Effector memory CD8-positive, alpha-beta T cell (primary cell): ENCODE measurements around the gene ABCD3.
"Not testable (repeated sequence)": the region's sequence is repeated elsewhere in the genome, so short reads cannot be mapped to it uniquely, and the experiment has no call there.

Source experiments
- ATAC-seq: fragments of 150-1000 bp; cut with Tn5 transposase; replicated peaks from 2 replicates; pipeline ENCODE4 v1.10.0; 2021; ENCODE audit warnings: mild to moderate bottlenecking, moderate library complexity
- DNase-seq, 3 experiments: peaks; one replicate each; pipeline ENCODE4 v3.0.0; 2021
- H3K27ac Mint-ChIP-seq, 2 donors: one replicate each; pipeline ENCODE4 v1.8.0; 2022; ENCODE audit warnings: mild to moderate bottlenecking in 2 of 2, mixed read lengths in 2 of 2, moderate library complexity in 2 of 2
- H3K27me3 Mint-ChIP-seq, 2 donors: one replicate each; pipeline ENCODE4 v1.8.0; 2022; ENCODE audit warnings: mixed read lengths in 2 of 2
- H3K36me3 Mint-ChIP-seq: one replicate; pipeline ENCODE4 v1.8.0; 2022; ENCODE audit warnings: mild to moderate bottlenecking, moderate library complexity, mixed read lengths; ENCODE audit not compliant: insufficient read depth
- H3K4me1 Mint-ChIP-seq, 2 donors: one replicate each; pipeline ENCODE4 v1.8.0; 2022; ENCODE audit warnings: low read depth in 2 of 2, mixed read lengths in 2 of 2
- H3K4me3 Mint-ChIP-seq, 2 donors: one replicate each; pipeline ENCODE4 v1.8.0; 2022; ENCODE audit warnings: mild to moderate bottlenecking in 2 of 2, mixed read lengths in 2 of 2, moderate library complexity in 2 of 2
- H3K9me3 Mint-ChIP-seq, 2 donors: one replicate each; pipeline ENCODE4 v1.8.0; 2022; ENCODE audit warnings: mixed read lengths in 2 of 2

The ABCD3 gene

DNA sequence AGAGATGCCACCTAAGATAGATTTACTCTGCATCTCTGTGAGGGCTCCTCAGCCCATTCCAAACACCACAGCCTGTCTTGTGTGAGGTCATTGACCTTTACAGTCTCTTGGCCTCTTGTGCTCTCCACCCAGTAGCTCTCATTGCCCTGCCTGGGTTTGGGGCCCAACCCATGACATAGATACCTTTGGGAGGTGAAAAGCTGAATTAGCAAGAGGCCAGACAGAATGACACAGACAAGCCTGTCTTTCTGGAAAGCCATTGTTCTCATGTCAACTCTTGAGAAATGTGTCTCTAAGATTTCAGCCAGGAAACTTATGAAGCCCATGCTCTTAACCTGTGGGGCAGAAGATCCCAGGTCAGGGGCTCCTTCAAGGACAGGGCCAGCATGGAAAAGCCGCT, 141.7 kb downstream of the ABCD3 start:
- H3K36me3 Mint-ChIP-seq: no peaks in the 10 kb centered on the region
- DNase-seq: no peak

GRCh38 chr1:94560333-94560732, 142.1 kb downstream of the ABCD3 start:
- no peak for DNase-seq
- no peak overlapping the region for H3K4me3 Mint-ChIP-seq
- ATAC-seq: no peak
- no peaks in the 10 kb centered on the region for H3K36me3 Mint-ChIP-seq
- H3K27ac Mint-ChIP-seq: no peak overlapping the region
- no peaks in the 10 kb centered on the region for H3K9me3 Mint-ChIP-seq
- H3K27me3 Mint-ChIP-seq: peaks cover 10 to 14% of the 10 kb centered on the region in 2 donors
- H3K4me1 Mint-ChIP-seq: no peaks in the 10 kb centered on the region

More for the DNA sequence above, 141.7 kb downstream of the ABCD3 start:
- Mint-ChIP-seq H3K27ac (no peak overlapping the region), H3K4me1 (no peaks in the 10 kb centered on the region), H3K4me3 (no peak overlapping the region), H3K27me3 (peaks cover 14 to 18% of the 10 kb centered on the region in 2 donors), H3K9me3 (no peaks in the 10 kb centered on the region)
- no peak for ATAC-seq

DNA sequence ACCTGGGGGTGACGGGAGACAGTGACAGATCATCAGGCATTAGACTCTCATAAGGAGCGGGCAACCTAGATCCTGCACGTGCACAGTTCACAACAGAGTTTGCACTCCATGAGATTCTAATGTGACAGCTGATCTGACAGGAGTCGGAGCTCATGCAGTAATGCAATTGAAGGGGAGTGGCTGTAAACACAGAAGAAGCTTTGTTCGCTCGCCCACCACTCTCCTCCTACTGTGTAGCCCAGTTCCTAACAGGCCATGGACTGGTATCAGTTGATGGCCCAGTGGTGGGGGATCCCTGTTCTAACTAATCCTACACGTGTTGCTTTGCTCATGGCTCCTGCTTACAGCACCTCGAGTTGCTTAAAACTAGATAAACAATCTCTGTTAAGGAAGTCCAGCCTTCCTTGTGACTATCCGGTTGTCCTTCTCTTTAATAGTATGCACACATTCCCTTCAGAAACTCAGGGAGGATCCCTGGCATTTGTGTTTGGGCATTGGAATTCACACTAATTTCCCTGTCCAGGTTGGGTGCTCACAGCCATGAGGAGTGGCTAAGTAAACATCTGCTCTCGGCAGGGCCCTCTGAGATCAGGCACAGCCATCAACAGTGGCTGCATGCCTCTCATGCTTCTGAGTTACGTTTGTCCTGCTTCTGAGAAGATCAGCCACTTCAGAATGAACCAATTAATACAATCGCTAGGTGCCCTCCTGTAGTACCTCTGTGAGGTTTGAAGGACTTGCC, 144.5 kb downstream of the ABCD3 start:
- Mint-ChIP-seq H3K4me3 (no peak overlapping the region), H3K27ac (no peak overlapping the region), H3K36me3 (no peaks in the 10 kb centered on the region), H3K4me1 (no peaks in the 10 kb centered on the region), H3K9me3 (peaks cover 0 to 3% of the 10 kb centered on the region in 2 donors), H3K27me3 (peaks cover 6 to 9% of the 10 kb centered on the region in 2 donors)
- DNase-seq: no peak
- ATAC-seq: no peak

DNA sequence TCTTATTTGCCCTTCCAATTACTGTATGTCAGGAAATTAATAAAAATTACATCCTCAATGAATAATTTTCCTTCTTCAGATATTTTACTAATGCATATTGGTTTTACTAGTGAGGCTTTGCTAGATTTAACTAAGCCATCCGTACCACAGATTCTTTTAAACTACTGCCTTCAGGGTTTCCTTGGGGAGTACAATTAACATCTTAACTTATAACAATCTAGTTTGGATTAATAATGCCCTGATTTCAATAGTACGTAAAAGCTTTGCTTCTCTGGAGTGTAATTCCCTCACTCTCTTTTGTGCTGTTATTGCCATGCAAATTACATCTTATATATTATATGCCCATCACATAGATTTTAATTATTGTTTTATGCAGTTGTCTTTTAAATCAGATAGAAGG, 147.7 kb downstream of the ABCD3 start:
- Mint-ChIP-seq H3K27ac (no peak overlapping the region), H3K27me3 (peaks cover 6 to 9% of the 10 kb centered on the region in 2 donors), H3K4me1 (no peaks in the 10 kb centered on the region), H3K36me3 (no peaks in the 10 kb centered on the region), H3K9me3 (peaks cover 0 to 3% of the 10 kb centered on the region in 2 donors), H3K4me3 (no peak overlapping the region)
- ATAC-seq (no peak), DNase-seq (no peak)

DNA sequence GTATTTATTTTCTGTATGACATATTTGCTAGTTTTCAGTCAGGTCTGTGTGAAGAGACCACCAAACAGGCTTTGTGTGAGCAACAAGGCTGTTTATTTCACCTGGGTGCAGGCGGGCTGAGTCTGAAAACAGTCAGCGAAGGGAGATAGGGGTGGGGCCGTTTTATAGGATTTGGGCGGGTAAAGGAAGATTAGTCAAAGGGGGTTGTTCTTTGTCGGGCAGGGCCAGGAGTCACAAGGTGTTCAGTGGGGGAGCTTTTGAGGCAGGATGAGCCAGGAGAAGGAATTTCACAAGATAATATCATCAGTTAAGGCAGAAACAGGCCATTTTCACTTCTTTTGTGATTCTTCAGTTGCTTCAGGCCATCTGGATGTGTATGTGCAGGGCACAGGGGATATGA, 148.2 kb downstream of the ABCD3 start:
- H3K4me1 Mint-ChIP-seq, H3K4me3 Mint-ChIP-seq, H3K9me3 Mint-ChIP-seq, DNase-seq, H3K27ac Mint-ChIP-seq, H3K36me3 Mint-ChIP-seq, H3K27me3 Mint-ChIP-seq, ATAC-seq: not testable (repeated sequence)

- not testable (repeated sequence) for H3K4me1 Mint-ChIP-seq, H3K9me3 Mint-ChIP-seq, DNase-seq, H3K4me3 Mint-ChIP-seq, ATAC-seq, H3K36me3 Mint-ChIP-seq, H3K27ac Mint-ChIP-seq
- peaks cover 0 to 12% of the 10 kb centered on the region in 2 donors for H3K27me3 Mint-ChIP-seq
Observed at GRCh38 chr1:94567975-94568607, 149.9 kb downstream of the ABCD3 start.
